Subcutaneous adipose tissue (tissue), 4 donors: ENCODE results near the gene FAM89B. TPM values are rescaled to one million over a fixed set of nuclear protein-coding genes. Genes with fewer than 3 reads are reported as not detected.

Source experiments
- total RNA-seq, 4 donors: library from RNA; depleted of rRNA; stranded (reverse); fragments of >200 nt; gene quantifications; one replicate each; pipeline ENCODE4 v1.1.0, GENCODE V29; 2016
- TF ChIP-seq, protein P1 (sequence below): fragments of 450-650 bp; IDR thresholded peaks from one replicate; pipeline ENCODE4 v1.5.1; 2016; ENCODE audit warnings: low read depth, mild to moderate bottlenecking, control low read depth, antibody characterized with exemption, moderate library complexity

FAM89B gene
- total RNA-seq, 4 donors from 2014 or later = 15.2 to 48.8 (median 31.0) TPM

GRCh38 chr11:65553301-65554001, 18.9 kb upstream of the FAM89B start:
- TF ChIP-seq, protein P1, sequence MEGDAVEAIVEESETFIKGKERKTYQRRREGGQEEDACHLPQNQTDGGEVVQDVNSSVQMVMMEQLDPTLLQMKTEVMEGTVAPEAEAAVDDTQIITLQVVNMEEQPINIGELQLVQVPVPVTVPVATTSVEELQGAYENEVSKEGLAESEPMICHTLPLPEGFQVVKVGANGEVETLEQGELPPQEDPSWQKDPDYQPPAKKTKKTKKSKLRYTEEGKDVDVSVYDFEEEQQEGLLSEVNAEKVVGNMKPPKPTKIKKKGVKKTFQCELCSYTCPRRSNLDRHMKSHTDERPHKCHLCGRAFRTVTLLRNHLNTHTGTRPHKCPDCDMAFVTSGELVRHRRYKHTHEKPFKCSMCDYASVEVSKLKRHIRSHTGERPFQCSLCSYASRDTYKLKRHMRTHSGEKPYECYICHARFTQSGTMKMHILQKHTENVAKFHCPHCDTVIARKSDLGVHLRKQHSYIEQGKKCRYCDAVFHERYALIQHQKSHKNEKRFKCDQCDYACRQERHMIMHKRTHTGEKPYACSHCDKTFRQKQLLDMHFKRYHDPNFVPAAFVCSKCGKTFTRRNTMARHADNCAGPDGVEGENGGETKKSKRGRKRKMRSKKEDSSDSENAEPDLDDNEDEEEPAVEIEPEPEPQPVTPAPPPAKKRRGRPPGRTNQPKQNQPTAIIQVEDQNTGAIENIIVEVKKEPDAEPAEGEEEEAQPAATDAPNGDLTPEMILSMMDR = no peak

DNA sequence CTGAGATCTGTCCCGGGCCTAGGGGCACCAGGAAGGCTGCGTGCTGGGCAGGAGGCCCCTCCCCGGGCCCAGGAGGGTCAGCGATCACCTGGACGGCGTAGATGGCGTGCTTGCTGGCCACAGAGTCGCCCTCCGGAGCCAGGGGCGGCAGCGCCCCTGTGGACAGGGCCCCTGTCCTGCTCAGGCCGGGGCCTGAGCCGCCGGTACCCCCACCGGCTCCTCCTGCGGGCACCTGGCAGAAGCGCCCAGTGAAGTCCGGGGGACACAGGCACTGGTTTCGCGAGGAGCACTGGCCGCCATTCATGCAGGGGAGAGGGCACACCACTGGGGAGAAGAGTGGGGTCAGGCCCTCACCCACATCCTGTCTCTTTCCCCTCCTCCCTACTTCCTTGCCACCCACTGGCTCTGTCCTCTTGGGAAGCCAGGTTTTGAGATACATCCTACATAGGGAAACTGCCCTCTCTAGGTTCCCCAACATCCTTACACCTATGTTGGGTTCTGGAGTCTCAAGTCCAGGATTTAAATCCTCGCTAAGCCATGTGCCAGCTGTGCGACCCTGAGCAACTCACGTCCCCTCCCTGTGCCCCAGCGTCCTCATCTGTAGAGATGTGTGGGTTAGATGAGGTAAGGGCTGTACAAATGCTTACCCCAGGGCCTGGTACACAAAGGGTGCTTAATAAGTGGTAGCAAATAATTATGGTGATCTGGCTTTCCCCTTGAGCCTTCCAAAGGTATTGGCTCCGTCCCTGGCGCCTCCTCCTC, 18.1 kb upstream of the FAM89B start:
- TF ChIP-seq, protein P1 = no peak

- TF ChIP-seq, protein P1 = no peak
Measured at GRCh38 chr11:65554842-65555430, 17.4 kb upstream of the FAM89B start.

GRCh38 chr11:65555693-65556231, 16.6 kb upstream of the FAM89B start:
- TF ChIP-seq, protein P1 = no peak

DNA sequence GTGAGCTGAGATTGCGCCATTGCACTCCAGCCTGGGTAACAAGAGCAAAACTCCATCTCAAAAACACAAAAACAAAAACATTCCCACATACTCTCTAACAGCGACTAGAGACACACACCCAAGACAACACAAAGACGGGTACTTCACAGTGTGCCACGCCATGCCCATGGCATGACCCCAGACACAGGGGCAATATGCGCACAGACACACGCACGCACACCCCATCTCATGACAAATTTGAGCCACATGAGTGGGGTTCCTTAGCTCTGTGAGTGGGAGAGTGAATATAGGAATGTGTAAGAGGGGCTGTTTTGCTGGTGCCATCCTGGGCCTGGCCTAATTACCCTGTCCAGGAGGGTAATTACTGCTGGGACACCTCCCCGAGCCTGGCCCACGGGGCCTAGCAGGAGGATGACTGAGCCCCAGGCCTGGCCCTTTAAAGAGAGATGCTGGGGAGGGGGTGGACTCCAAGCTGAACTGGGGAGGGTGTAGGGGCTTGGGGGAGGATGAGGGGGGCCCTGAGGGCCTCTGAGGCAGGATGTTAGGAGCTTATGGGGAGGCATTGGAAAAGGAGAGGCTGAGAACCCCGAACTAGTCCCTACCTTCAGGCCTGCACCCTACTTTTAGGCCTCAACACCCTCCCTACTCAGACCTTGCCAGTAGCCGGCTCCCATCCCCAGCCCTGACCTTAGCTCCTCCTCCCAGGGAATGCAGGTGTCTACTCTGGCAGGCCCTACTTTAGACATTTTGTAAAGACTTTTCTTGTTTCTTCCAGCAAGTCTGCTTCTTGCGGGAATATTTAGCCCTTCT, 15.7 kb upstream of the FAM89B start:
- TF ChIP-seq, protein P1 = no peak

DNA sequence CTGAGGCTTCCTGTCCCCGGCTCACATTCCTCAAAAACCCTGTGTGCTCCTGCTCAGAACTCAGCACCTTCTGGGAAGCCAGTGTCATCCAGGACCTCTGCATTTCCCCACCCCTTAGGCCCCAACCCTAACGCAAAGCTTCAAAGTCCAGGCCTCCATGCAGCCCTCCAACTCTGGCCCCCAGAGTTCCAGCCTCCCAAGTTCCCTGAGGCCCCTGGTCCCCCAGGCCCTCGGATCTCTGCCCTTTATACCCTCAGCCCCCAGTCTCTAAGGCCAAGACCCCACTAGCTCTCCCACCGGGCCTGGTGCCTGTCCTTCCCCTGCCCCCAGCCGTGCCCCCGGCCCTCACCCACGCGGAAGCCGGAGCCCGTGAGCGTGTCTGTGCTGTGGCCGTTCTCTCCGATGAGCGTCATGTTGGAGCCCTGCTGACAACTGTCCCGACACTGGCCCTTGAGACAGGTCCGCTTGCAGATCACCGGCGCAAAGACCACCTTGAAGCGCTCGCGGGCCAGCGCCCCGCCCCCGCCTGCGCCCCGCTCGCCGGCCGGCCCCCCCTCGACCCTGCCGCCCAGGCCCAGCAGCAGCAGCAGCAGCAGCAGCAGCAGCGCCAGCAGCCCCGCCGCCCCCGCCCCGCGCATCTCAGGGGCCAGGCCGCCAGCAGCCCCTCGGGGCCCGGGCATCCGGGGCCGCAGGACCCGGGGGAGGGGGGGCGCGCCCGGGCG, 14.9 kb upstream of the FAM89B start:
- TF ChIP-seq, protein P1 = no peak
